Measurements from ENCODE around the gene CTNNA2. TPM values are rescaled to one million over a fixed set of nuclear protein-coding genes. Genes with fewer than 3 reads are reported as not detected.

CTNNA2 gene
- total RNA-seq, 1 donor from 2014 or later, result 2.9 TPM

GRCh38 chr2:79892123-79892522 is 379.3 kb downstream of the CTNNA2 start:
- Mint-ChIP-seq H3K9me3 (no peaks in the 10 kb centered on the region), H3K36me3 (ENCODE audit: low read depth) (no peaks in the 10 kb centered on the region), H3K27me3 (ENCODE audit: low read depth) (peaks cover 21% of the 10 kb centered on the region), H3K27ac (ENCODE audit: unreplicated experiment) (no peak overlapping the region), H3K4me3 (no peak overlapping the region), H3K4me1 (no peaks in the 10 kb centered on the region)
- TF ChIP-seq, protein P1, sequence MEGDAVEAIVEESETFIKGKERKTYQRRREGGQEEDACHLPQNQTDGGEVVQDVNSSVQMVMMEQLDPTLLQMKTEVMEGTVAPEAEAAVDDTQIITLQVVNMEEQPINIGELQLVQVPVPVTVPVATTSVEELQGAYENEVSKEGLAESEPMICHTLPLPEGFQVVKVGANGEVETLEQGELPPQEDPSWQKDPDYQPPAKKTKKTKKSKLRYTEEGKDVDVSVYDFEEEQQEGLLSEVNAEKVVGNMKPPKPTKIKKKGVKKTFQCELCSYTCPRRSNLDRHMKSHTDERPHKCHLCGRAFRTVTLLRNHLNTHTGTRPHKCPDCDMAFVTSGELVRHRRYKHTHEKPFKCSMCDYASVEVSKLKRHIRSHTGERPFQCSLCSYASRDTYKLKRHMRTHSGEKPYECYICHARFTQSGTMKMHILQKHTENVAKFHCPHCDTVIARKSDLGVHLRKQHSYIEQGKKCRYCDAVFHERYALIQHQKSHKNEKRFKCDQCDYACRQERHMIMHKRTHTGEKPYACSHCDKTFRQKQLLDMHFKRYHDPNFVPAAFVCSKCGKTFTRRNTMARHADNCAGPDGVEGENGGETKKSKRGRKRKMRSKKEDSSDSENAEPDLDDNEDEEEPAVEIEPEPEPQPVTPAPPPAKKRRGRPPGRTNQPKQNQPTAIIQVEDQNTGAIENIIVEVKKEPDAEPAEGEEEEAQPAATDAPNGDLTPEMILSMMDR (conservative IDR thresholded peaks at IDR 0.05), result no peak
- DNase-seq (ENCODE audit: low read depth, low spot score), result no peak

DNA sequence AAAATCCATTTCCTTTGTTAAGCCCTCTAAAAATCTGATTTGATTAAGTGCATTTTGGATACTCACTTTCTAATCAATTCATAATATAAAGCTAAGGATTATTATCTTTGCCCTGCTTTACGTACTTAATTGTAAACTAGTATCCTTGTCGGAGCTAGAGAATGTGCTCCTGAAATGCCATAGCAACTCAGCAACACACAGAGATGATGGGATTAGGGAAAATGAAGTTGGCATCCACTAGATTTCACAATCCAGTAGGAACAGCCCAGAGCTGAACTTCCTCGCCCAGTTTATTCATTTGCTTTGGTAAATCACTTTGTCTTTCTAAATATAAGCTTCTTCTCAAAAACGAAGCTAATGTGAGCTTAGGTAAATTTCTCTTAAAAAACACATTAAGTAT is 386.3 kb downstream of the CTNNA2 start:
- Mint-ChIP-seq H3K4me3 (no peak overlapping the region), H3K27ac (ENCODE audit: unreplicated experiment) (no peak overlapping the region), H3K4me1 (no peaks in the 10 kb centered on the region), H3K27me3 (ENCODE audit: low read depth) (peaks cover 5% of the 10 kb centered on the region), H3K9me3 (no peaks in the 10 kb centered on the region), H3K36me3 (ENCODE audit: low read depth) (no peaks in the 10 kb centered on the region)
- TF ChIP-seq, protein P1 (conservative IDR thresholded peaks at IDR 0.05), result no peak
- DNase-seq (ENCODE audit: low read depth, low spot score), result no peak

DNA sequence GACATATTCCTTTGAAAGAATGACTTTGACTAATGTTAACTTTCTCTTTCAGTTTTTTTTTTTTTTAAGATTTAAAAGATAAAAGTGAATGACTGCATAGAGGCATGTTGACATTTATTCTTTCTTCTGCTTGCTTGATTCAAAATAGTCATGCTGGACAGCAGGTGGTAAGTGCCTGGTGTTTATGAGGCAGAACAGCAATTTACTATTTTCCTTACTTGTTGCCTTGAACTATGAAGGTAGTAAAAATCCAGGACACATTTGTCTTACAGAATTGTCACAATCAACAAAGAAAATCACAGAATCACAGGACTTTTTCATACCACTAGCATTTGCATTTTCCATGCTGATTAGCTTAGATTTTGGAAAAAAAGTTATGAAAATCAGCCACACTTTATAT is 388.3 kb downstream of the CTNNA2 start:
- Mint-ChIP-seq H3K4me1 (no peaks in the 10 kb centered on the region), H3K27me3 (ENCODE audit: low read depth) (no peaks in the 10 kb centered on the region), H3K9me3 (no peaks in the 10 kb centered on the region), H3K27ac (ENCODE audit: unreplicated experiment) (no peak overlapping the region), H3K4me3 (no peak overlapping the region), H3K36me3 (ENCODE audit: low read depth) (no peaks in the 10 kb centered on the region)
- TF ChIP-seq, protein P1 (conservative IDR thresholded peaks at IDR 0.05), result no peak
- no peak for DNase-seq (ENCODE audit: low read depth, low spot score)

- no peak overlapping the region for H3K4me3 Mint-ChIP-seq
- no peaks in the 10 kb centered on the region for H3K27me3 Mint-ChIP-seq (ENCODE audit: low read depth)
- H3K27ac Mint-ChIP-seq (ENCODE audit: unreplicated experiment), result no peak overlapping the region
- no peaks in the 10 kb centered on the region for H3K36me3 Mint-ChIP-seq (ENCODE audit: low read depth)
- DNase-seq (ENCODE audit: low read depth, low spot score), result no peak
- no peaks in the 10 kb centered on the region for H3K9me3 Mint-ChIP-seq
- no peaks in the 10 kb centered on the region for H3K4me1 Mint-ChIP-seq
- TF ChIP-seq, protein P1 (conservative IDR thresholded peaks at IDR 0.05), result no peak
Observed at GRCh38 chr2:79903222-79904000, 390.6 kb downstream of the CTNNA2 start.

DNA sequence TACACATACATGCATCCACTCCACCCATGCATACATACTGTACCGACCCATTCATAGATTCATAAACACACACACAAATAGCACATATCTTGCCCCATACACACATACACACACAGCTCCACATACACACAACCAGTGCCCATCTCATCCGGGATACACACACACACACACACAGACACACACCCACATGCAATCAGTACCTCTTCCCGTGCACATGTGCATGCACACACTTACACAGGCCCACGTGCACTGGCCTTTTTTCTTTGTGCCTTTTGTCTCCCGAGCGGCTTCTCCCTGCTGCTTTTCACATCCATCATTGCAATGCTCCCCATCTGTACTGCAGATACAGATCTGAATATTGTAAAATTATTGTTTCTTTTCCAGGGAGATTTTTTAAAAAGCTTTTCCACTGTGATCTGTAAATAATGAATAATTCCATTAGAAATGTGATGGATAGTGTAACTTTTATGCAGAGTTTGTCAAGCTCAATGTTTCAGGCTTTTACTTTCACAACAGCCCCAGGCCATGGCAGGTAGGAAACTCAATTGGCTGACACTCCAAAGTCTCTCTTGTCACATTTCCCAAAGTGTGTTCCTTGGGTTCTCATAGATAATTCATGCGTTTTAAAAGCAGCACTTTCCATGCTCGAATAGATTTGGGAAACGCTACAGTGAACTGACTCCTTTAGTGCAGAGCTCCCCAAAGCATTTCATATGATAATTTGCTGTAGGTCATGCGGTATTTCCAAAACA is 393.5 kb downstream of the CTNNA2 start:
- DNase-seq (ENCODE audit: low read depth, low spot score), result no peak
- H3K27ac Mint-ChIP-seq (ENCODE audit: unreplicated experiment), result no peak overlapping the region
- no peaks in the 10 kb centered on the region for H3K9me3 Mint-ChIP-seq
- TF ChIP-seq, protein P1 (conservative IDR thresholded peaks at IDR 0.05), result no peak
- H3K4me3 Mint-ChIP-seq, result no peak overlapping the region
- H3K4me1 Mint-ChIP-seq, result peaks cover 6% of the 10 kb centered on the region
- no peaks in the 10 kb centered on the region for H3K36me3 Mint-ChIP-seq (ENCODE audit: low read depth)
- H3K27me3 Mint-ChIP-seq (ENCODE audit: low read depth), result no peaks in the 10 kb centered on the region
